ENCODE data around the gene CARNS1.

The CARNS1 gene

DNA sequence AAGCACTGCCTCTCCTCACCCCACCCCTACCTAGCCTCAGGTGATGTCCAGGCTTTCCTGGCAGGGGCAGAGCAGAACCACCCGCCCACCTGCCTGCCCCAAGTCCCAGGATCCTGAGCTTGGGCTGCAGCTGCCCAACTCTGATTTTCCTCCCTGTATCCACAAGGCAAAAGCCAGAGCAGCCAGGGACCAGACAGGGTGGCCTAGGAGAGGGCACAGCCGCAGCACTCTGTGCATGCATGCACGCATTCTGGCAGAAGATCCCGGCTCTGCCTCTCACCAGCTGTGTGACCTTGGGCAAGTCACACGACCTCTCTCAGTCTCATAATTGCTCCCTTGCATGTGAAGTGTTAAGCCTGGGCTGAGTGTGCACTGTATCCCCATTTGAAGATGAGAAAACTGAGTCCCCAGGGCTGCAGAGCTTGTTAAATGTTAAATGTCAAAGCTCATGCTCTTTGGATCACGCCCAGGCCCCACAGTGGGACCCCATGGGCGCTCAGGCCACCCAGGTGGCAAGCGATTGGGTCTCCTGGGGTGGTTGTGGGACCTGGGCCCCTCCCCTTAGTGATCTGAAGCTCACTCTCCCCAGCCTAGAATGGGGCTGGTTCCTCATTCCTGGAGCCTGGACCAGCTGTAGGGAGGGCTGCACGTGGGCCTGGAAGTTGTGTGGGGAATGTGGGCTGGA, 2.8 kb upstream of the CARNS1 start:
- no peak for DNase-seq (ENCODE audit: extremely low read depth, low read depth)

GRCh38 chr11:67413266-67413849, 2.1 kb upstream of the CARNS1 start:
- H3K4me3 ChIP-seq (replicated peaks; ENCODE audit: low read depth, low read length): no peak overlapping the region
- TF ChIP-seq, protein P1, sequence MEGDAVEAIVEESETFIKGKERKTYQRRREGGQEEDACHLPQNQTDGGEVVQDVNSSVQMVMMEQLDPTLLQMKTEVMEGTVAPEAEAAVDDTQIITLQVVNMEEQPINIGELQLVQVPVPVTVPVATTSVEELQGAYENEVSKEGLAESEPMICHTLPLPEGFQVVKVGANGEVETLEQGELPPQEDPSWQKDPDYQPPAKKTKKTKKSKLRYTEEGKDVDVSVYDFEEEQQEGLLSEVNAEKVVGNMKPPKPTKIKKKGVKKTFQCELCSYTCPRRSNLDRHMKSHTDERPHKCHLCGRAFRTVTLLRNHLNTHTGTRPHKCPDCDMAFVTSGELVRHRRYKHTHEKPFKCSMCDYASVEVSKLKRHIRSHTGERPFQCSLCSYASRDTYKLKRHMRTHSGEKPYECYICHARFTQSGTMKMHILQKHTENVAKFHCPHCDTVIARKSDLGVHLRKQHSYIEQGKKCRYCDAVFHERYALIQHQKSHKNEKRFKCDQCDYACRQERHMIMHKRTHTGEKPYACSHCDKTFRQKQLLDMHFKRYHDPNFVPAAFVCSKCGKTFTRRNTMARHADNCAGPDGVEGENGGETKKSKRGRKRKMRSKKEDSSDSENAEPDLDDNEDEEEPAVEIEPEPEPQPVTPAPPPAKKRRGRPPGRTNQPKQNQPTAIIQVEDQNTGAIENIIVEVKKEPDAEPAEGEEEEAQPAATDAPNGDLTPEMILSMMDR (IDR thresholded peaks at IDR 0.05; ENCODE audit: low read depth, low read length, missing control alignments): no peak
- DNase-seq (ENCODE audit: extremely low read depth, low read depth): no peak

More for the DNA sequence above, 2.8 kb upstream of the CARNS1 start:
- TF ChIP-seq, protein P1 (IDR thresholded peaks at IDR 0.05; ENCODE audit: low read depth, low read length, missing control alignments): no peak
- H3K4me3 ChIP-seq (replicated peaks; ENCODE audit: low read depth, low read length): no peak overlapping the region

DNA sequence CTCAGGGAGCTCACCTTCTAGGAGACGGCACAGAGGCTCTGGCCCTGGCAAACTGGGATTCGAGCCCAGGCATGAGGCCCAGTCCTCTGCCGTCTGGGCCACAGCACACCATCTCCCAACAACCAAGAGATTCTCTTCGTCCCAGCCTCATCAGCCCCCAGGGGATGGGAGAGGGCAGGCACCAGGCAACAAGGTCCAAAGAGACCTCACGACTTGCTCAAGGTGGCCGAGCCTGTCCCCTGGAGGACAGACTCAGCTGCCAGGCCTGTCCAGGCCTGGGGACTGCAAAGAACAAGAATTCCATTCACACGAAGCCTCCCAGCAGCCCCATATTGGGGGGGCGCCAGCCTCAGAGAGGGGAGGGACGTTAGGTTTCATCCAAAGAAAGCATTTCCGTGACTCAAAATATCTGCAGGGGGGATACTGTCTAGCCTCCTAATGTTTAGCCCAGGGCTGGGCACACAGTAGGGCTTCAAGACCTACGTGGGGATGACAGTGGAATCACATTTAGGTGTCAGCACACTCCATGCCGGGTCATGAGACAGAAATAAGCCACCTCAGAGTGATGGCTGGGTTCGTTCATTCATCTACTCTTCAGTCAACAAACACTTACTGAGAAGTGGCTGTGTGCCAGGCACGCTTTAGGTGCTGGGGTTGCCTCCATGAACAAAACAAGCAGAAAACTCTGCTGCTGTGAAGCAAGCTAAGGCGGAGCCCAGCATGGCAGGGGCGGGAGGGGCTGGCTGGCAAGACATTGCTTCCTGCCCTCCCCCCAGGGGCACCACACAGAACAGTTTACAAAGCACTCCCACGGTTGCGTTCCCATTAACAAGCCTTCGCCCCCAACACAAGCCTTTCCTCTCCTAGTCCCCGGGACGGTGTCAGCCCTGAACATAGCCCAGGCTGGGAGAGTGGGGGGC, 1.2 kb downstream of the CARNS1 start:
- H3K4me3 ChIP-seq (replicated peaks; ENCODE audit: low read depth, low read length): no peak overlapping the region
- TF ChIP-seq, protein P1 (IDR thresholded peaks at IDR 0.05; ENCODE audit: low read depth, low read length, missing control alignments): no peak
- no peak for DNase-seq (ENCODE audit: extremely low read depth, low read depth)

- TF ChIP-seq, protein P1 (IDR thresholded peaks at IDR 0.05; ENCODE audit: low read depth, low read length, missing control alignments): no peak
- no peak for DNase-seq (ENCODE audit: extremely low read depth, low read depth)
- H3K4me3 ChIP-seq (replicated peaks; ENCODE audit: low read depth, low read length): no peak overlapping the region
Measured at GRCh38 chr11:67417425-67417824, 1.9 kb downstream of the CARNS1 start.

- DNase-seq (ENCODE audit: extremely low read depth, low read depth): no peak
- TF ChIP-seq, protein P1 (IDR thresholded peaks at IDR 0.05; ENCODE audit: low read depth, low read length, missing control alignments): no peak
- no peak overlapping the region for H3K4me3 ChIP-seq (replicated peaks; ENCODE audit: low read depth, low read length)
Measured at GRCh38 chr11:67418476-67419281, 3.2 kb downstream of the CARNS1 start.

All from HFF-Myc (cell line).